K562 (cell line): ENCODE results near the gene ABCB6. TPM values are rescaled to one million over a fixed set of nuclear protein-coding genes. Genes with fewer than 3 reads are reported as not detected.

Experiments
- C11orf30 ChIP-seq: fragments of 450-650 bp; IDR thresholded peaks from 2 replicates; pipeline ENCODE4 v1.6.1; 2016; ENCODE audit warnings: low read depth, mild to moderate bottlenecking
- CAMTA2 ChIP-seq: fragments of 250-450 bp; sonication (Bioruptor Pico); conservative IDR thresholded peaks from 2 replicates; pipeline ENCODE4 v1.5.1; 2022
- CC2D1A ChIP-seq: fragments of 450-650 bp; IDR thresholded peaks from 2 replicates; pipeline ENCODE4 v1.6.1; 2017; ENCODE audit warnings: mild to moderate bottlenecking
- EGR1 ChIP-seq: fragments of 450-650 bp; conservative IDR thresholded peaks from 2 replicates; pipeline ENCODE4 v1.6.1; 2017; ENCODE audit warnings: mild to moderate bottlenecking
- ETV1 ChIP-seq: fragments of 450-650 bp; conservative IDR thresholded peaks from 2 replicates; pipeline ENCODE4 v1.6.1; 2016; ENCODE audit warnings: missing genetic modification characterization, control low read depth, low read depth, missing compliant biosample characterization
- HDGF ChIP-seq: fragments of 450-650 bp; IDR thresholded peaks from 2 replicates; pipeline ENCODE4 v1.6.1; 2016
- HMG20B ChIP-seq: fragments of 250-450 bp; sonication (Bioruptor Pico); IDR thresholded peaks from 2 replicates; pipeline ENCODE4 v1.5.0; 2021; ENCODE audit warnings: mild to moderate bottlenecking
- L3MBTL2 ChIP-seq: fragments of 450-650 bp; IDR thresholded peaks from 2 replicates; pipeline ENCODE4 v1.6.1; 2016; ENCODE audit warnings: mild to moderate bottlenecking, moderate library complexity
- MAFF ChIP-seq: IDR thresholded peaks from 2 replicates; pipeline ENCODE4 v1.6.1; 2012; ENCODE audit warnings: low read length, improper control_type of control experiment
- MAFG ChIP-seq: fragments of 450-650 bp; conservative IDR thresholded peaks from 2 replicates; pipeline ENCODE4 v1.6.1; 2016; ENCODE audit warnings: missing genetic modification characterization, missing compliant biosample characterization
- MAFK ChIP-seq: IDR thresholded peaks from 2 replicates; pipeline ENCODE4 v1.6.1; 2011; ENCODE audit warnings: low read length, improper control_type of control experiment
- NCOA2 ChIP-seq, 2 experiments: fragments of 450-650 bp; IDR thresholded peaks; 2 replicates each; pipeline ENCODE4 v1.6.1; 2018; ENCODE audit warnings: mild to moderate bottlenecking in 2 of 2, moderate library complexity in 1 of 2; ENCODE audit not compliant: partially characterized antibody in 2 of 2
- NFE2 ChIP-seq: IDR thresholded peaks from 2 replicates; pipeline ENCODE4 v1.6.1; 2014; ENCODE audit warnings: antibody characterized with exemption, low read depth
- NFIC ChIP-seq: fragments of 450-650 bp; IDR thresholded peaks from 2 replicates; pipeline ENCODE4 v1.6.1; 2017; ENCODE audit warnings: mild to moderate bottlenecking, inconsistent platforms
- POLR2G ChIP-seq: fragments of 200-400 bp; formaldehyde crosslinking; IDR thresholded peaks from 2 replicates; pipeline ENCODE4 v1.6.1; 2017; ENCODE audit warnings: low read depth, mild to moderate bottlenecking, antibody characterized with exemption, low read length, moderate library complexity
- RBFOX2 ChIP-seq: fragments of 200-400 bp; formaldehyde crosslinking; IDR thresholded peaks from 2 replicates; pipeline ENCODE4 v1.6.1; 2017; ENCODE audit warnings: low read depth, mild to moderate bottlenecking, low read length, moderate library complexity
- SIN3A ChIP-seq, 2 experiments: fragments of 150-350 bp in 1 of 2; IDR thresholded peaks; 2 replicates each; pipeline ENCODE4 v1.6.1; 2011 to 2016; ENCODE audit warnings: borderline replicate concordance in 2 of 2, low read depth in 2 of 2, low read length in 2 of 2, mild to moderate bottlenecking in 2 of 2, moderate library complexity in 2 of 2; ENCODE audit not compliant: control insufficient read depth in 1 of 2
- SOX6 ChIP-seq: fragments of 450-650 bp; IDR thresholded peaks from 2 replicates; pipeline ENCODE4 v1.6.1; 2014; ENCODE audit warnings: mild to moderate bottlenecking
- TEAD1 ChIP-seq, 2 experiments: fragments of 450-650 bp in 1 of 2; sonication (generic) in 1 of 2; formaldehyde crosslinking; IDR thresholded peaks; 2 replicates each; pipeline versions ENCODE4 v1.4.0 to v1.8.0; 2020 to 2022; ENCODE audit warnings: mild to moderate bottlenecking in 2 of 2, missing genetic modification reagents in 1 of 2
- XRCC5 ChIP-seq: fragments of 200-400 bp; formaldehyde crosslinking; IDR thresholded peaks from 2 replicates; pipeline ENCODE4 v1.6.1; 2017; ENCODE audit warnings: low read depth, mild to moderate bottlenecking, low read length
- ZNF24 ChIP-seq: fragments of 450-650 bp; IDR thresholded peaks from 2 replicates; pipeline ENCODE4 v1.6.1; 2016
- ZNF3 ChIP-seq: fragments of 250-450 bp; sonication (Bioruptor Pico); IDR thresholded peaks from 2 replicates; pipeline ENCODE4 v1.5.0; 2021; ENCODE audit warnings: mild to moderate bottlenecking, moderate library complexity
- polyA plus RNA-seq, 8 experiments: library from polyadenylated mRNA; depleted of rRNA in 4 of 8; stranded (reverse) in 5 of 8; unstranded in 3 of 8; fragments of >200 nt; fragmentation: Nextera tagmentation in 2 of 8; fragmentation: Illumina TruSeq in 1 of 8; extraction: Ambion mirVana in 2 of 8; extraction: Trizol in 1 of 8; gene quantifications; 2 replicates each; pipeline versions ENCODE4 v1.2.1 to v1.2.3, GENCODE V29; 2011 to 2014; ENCODE audit warnings: inconsistent platforms in 1 of 8, missing spikeins in 1 of 8
- total RNA-seq, 7 experiments: library from RNA; depleted of rRNA in 6 of 7; stranded (reverse); fragments of >200 nt in 6 of 7; fragmentation: Illumina TruSeq in 2 of 7; extraction: Trizol in 2 of 7; gene quantifications; 2 replicates each; pipeline versions ENCODE4 v1.2.1 to v1.2.3, GENCODE V29; 2011 to 2021; ENCODE audit warnings: low replicate concordance in 1 of 7
- TF ChIP-seq, protein P1 (sequence below), 3 experiments: fragments of 200-800 bp in 1 of 3; sonication (Bioruptor generic) in 1 of 3; sonication (generic) in 1 of 3; formaldehyde crosslinking in 1 of 3; IDR thresholded peaks; 2 replicates each; pipeline versions ENCODE4 v1.6.1 to v1.8.0; 2016 to 2022; ENCODE audit warnings: mild to moderate bottlenecking in 2 of 3, missing compliant biosample characterization in 2 of 3, missing genetic modification characterization in 2 of 3, missing genetic modification reagents in 1 of 3
- TF ChIP-seq, protein P2 (sequence below): sonication (generic); formaldehyde crosslinking; IDR thresholded peaks from 2 replicates; pipeline ENCODE4 v1.8.0; 2022; ENCODE audit warnings: missing genetic modification reagents, mild to moderate bottlenecking, moderate library complexity, borderline replicate concordance
- TF ChIP-seq, protein P3 (sequence below), 2 experiments: fragments of 450-650 bp; conservative IDR thresholded peaks; 2 replicates each; pipeline ENCODE4 v1.6.1; 2017; ENCODE audit warnings: mild to moderate bottlenecking in 2 of 2, moderate library complexity in 2 of 2

ABCB6 gene
- total and polyA plus RNA-seq, 9 of the 15 experiments (the other 6 are each of a cell fraction or from before 2014, with no cell fraction given): 3.7 to 29.8 (median 16.8) TPM

DNA sequence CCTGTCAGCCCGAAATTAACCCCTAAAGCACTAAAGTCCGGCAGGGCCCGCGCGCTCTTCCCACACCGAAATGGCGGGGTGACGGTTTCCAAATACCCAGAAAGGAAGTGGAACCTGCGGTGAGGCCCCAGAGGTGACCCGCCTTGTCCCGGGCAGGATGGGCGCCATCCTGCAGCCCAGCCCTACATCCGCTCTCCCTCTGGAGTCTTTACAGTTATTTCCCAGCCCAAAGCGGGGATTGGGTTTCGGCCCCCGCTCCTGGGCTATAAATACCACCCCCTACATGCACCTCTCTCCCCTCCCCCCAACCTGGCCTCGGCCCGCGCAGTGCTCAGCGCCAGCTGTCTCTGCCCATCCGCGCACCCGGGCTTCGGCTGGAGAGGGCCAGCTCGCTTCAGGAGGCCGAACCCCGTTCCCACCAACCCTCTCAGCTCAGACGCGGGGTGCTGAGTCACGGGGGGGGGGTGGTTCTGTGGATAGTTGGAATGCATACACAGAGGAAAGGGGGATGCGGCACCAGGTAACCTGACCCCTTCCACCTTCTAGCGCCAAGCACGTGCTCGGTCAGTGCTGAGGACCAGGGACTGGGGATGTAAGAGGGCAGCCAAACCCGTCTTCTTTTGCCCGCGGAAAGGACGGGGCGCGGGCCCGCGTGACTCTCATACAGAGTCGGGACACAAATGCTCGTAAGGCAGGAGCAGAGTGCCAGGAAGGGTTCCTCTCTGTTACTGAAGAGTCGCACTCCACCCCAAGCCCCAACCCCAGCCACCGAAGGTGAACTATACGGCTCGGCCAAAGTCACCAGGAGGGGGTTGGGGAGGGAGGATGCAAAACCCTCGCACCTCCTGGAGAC, 34.4 kb upstream of the ABCB6 start, which contains the start of gene TUBA4B (continued):
- TF ChIP-seq MAFK (peak; percentile 28; the same call in 1 of the 2 replicates), MAFF (peak; percentile 18; the same call in 1 of the 2 replicates), HDGF (no peak), ETV1 (tag) (0 out of 2 replicates have a peak, but pooled peaks have one; percentile 4), NCOA2 (IDR thresholded peaks at IDR 0.05; ENCODE audit: partially characterized antibody in 2 of 2) (no peak), SIN3A (IDR thresholded peaks at IDR 0.05; ENCODE audit: borderline replicate concordance in 2 of 2, control insufficient read depth in 1 of 2, low read depth in 2 of 2, low read length in 2 of 2) (peak in 1 of 2 experiments; percentile 50; a peak in 1 of 4 replicates), NFE2 (peak; percentile 79), EGR1 (no peak), ZNF3 (CRISPR knock-in tag) (no peak), HMG20B (CRISPR knock-in tag) (no peak), MAFG (tag) (peak; percentile 63), C11orf30 (peak; percentile 74), CAMTA2 (CRISPR knock-in tag) (no peak), XRCC5 (no peak), NFIC (no peak), ZNF24 (no peak), SOX6 (no peak), L3MBTL2 (peak; percentile 81), CC2D1A (no peak), POLR2G (no peak), TEAD1 (CRISPR knock-in tag; IDR thresholded peaks at IDR 0.05) (0 out of 4 replicates have a peak, but pooled peaks of 1 of the 2 experiments have one; percentile 20), RBFOX2 (no peak)
- TF ChIP-seq, protein P1, sequence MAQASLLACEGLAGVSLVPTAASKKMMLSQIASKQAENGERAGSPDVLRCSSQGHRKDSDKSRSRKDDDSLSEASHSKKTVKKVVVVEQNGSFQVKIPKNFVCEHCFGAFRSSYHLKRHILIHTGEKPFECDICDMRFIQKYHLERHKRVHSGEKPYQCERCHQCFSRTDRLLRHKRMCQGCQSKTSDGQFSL (CRISPR knock-in tag; IDR thresholded peaks at IDR 0.05): peak; percentile 93
- TF ChIP-seq, protein P1 (tag; IDR thresholded peaks at IDR 0.05): peak in 1 of 2 experiments; percentile 8; a peak in 1 of 4 replicates
- TF ChIP-seq, protein P2, sequence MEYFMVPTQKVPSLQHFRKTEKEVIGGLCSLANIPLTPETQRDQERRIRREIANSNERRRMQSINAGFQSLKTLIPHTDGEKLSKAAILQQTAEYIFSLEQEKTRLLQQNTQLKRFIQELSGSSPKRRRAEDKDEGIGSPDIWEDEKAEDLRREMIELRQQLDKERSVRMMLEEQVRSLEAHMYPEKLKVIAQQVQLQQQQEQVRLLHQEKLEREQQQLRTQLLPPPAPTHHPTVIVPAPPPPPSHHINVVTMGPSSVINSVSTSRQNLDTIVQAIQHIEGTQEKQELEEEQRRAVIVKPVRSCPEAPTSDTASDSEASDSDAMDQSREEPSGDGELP (CRISPR knock-in tag): peak; percentile 59; the same call in 1 of the 2 replicates
- TF ChIP-seq, protein P3, sequence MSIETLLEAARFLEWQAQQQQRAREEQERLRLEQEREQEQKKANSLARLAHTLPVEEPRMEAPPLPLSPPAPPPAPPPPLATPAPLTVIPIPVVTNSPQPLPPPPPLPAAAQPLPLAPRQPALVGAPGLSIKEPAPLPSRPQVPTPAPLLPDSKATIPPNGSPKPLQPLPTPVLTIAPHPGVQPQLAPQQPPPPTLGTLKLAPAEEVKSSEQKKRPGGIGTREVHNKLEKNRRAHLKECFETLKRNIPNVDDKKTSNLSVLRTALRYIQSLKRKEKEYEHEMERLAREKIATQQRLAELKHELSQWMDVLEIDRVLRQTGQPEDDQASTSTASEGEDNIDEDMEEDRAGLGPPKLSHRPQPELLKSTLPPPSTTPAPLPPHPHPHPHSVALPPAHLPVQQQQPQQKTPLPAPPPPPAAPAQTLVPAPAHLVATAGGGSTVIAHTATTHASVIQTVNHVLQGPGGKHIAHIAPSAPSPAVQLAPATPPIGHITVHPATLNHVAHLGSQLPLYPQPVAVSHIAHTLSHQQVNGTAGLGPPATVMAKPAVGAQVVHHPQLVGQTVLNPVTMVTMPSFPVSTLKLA (conservative IDR thresholded peaks at IDR 0.05): peak; percentile 58 to 72; a peak in 3 of 4 replicates
